ENCODE data around the gene VPS37C.
A peak's percentile ranks its signal among the peaks of the same experiment; 100 is the strongest.

Gene VPS37C

DNA sequence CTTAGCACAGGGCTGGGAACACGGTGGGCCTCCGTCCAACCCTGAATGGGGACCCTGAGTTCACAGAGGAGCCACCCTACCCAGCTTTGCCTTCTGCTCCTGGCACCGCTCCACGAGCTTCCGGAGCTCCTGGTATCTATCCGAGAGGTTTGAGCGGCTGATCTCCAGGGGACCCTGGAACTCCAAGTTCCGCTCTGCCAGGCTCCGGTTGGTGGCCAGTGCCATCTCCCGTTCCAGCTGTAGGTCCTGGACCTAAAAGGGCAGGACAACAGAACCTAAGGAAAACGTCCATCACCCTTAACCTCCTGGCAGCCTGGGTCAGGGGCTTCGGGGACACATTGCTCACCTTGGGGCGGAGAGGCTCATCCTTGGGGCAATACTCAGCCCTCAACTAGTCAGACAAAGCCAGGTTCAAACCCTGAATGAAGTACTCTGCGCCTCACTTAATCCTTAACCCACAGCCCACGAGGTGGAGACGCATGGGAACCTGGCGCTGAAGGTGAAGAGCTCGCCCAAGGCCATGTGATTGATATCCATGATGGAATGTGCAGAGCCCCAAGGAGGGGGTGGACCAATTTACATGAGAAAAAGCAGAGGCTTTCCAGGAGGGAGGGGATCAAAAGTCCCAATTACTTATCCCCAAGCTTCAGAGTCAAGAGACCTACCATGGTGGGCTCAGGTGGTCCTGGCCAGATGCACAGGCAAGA lies 27.1 kb downstream of the VPS37C start:
- H3K4me1 Mint-ChIP-seq = peaks cover 63% of the 10 kb centered on the region
- TF ChIP-seq, protein P1, sequence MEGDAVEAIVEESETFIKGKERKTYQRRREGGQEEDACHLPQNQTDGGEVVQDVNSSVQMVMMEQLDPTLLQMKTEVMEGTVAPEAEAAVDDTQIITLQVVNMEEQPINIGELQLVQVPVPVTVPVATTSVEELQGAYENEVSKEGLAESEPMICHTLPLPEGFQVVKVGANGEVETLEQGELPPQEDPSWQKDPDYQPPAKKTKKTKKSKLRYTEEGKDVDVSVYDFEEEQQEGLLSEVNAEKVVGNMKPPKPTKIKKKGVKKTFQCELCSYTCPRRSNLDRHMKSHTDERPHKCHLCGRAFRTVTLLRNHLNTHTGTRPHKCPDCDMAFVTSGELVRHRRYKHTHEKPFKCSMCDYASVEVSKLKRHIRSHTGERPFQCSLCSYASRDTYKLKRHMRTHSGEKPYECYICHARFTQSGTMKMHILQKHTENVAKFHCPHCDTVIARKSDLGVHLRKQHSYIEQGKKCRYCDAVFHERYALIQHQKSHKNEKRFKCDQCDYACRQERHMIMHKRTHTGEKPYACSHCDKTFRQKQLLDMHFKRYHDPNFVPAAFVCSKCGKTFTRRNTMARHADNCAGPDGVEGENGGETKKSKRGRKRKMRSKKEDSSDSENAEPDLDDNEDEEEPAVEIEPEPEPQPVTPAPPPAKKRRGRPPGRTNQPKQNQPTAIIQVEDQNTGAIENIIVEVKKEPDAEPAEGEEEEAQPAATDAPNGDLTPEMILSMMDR (IDR thresholded peaks at IDR 0.05) = no peak
- peaks cover 25% of the 10 kb centered on the region for H3K36me3 Mint-ChIP-seq (ENCODE audit: low read depth)
- no peaks in the 10 kb centered on the region for H3K9me3 Mint-ChIP-seq
- H3K4me3 Mint-ChIP-seq = no peak overlapping the region
- no peaks in the 10 kb centered on the region for H3K27me3 Mint-ChIP-seq (ENCODE audit: low read depth, poor library complexity)
- H3K27ac Mint-ChIP-seq = no peak overlapping the region
- no peak for DNase-seq

DNA sequence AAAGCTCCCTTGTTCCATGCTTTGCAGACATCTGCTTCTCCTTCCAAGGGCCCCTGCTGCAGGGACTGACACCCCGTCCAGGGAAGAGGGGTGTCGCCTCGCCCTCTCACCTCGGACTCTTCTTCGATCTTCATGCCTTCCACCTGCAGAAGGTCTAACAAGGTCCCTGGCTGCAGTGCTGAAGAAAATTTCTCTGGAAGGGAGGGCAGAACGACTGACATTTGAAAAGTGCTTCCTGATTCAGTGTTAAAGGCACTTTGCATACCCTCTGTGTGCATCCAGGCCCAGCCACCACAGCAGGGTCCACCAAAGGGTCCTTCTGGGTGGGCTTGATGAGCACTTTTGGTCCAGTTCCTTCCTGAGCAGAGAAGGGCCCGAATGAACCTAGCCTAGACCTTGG lies 28.1 kb downstream of the VPS37C start:
- no peak overlapping the region for H3K27ac Mint-ChIP-seq
- H3K27me3 Mint-ChIP-seq (ENCODE audit: low read depth, poor library complexity) = no peaks in the 10 kb centered on the region

DNA sequence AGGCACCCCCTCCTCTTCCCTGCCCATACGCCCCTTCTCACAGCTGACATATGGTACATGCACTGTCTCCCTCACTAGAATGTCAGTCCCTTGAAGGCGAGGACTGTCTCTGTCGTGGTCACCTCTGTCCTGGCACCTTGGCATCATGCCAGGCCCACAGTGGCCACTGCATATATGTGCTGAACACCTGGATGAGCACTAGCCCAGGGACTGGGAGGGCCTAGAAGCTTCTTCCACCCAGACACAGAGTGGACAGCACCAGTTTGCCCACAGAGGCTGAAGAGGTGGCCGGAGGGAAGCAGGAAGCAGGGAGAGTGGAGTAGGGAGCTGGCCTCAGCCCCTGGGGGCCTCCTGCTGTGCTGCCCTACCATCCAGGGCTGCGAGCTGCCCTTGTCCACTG lies 28.6 kb downstream of the VPS37C start:
- TF ChIP-seq, protein P1 (IDR thresholded peaks at IDR 0.05) = no peak
- Mint-ChIP-seq H3K4me1 (peaks cover 59% of the 10 kb centered on the region), H3K9me3 (no peaks in the 10 kb centered on the region), H3K36me3 (ENCODE audit: low read depth) (peaks cover 19% of the 10 kb centered on the region), H3K27ac (peak overlapping the region; percentile 32), H3K4me3 (no peak overlapping the region), H3K27me3 (ENCODE audit: low read depth, poor library complexity) (no peaks in the 10 kb centered on the region)
- DNase-seq = no peak

More for the DNA sequence above, 28.1 kb downstream of the VPS37C start:
- H3K36me3 Mint-ChIP-seq (ENCODE audit: low read depth) = peaks cover 24% of the 10 kb centered on the region
- no peak overlapping the region for H3K4me3 Mint-ChIP-seq
- H3K9me3 Mint-ChIP-seq = no peaks in the 10 kb centered on the region
- peaks cover 60% of the 10 kb centered on the region for H3K4me1 Mint-ChIP-seq
- TF ChIP-seq, protein P1 (IDR thresholded peaks at IDR 0.05) = no peak
- DNase-seq = no peak

DNA sequence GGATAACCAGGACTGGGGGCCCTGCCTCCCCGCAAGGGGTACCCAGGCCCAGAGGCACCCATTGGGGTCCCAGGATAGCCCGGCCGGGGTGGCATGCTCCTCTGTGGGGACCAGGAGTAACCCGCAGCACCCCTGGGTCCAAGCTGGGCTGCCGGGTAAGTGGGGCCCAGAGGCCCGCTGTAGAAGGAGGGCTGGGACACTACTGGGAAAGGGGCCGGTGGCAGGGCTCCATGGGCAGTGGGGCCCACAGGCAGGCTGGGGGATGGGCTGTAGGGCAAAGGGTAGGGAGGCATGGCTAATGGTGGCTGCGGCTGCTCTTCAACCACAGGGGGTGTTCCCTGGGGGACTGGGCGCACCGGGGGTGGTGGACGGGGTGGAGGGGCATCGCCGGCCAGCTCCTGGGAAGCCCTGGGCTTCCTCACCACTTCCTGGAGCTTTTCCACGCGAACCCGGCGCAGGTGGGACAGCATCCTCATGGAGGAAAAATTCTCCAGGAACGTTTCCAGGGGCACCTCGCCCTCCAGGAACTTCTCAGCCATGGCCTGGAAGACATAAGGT lies 29.1 kb downstream of the VPS37C start:
- TF ChIP-seq, protein P1 (IDR thresholded peaks at IDR 0.05) = no peak

DNA sequence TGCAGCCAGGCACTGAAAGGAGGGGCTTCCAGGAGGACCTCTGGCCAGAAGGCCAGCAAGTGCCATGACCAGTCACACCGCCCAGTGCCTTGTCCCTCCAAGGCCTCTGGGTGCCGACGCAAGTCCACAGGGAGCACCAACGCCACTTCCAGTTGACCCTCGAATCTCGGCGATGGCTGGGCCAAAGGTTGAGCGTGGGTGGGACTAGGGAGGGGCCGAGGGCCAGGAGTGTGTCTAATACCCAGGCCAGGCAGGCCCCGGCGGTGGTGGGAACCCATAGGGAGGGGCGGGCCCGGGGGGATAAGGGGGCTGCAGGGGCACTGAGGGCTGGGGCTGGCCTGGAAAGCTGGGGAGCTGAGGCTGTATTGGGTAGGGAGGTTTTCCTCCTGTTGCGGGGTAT lies 29.6 kb downstream of the VPS37C start:
- Mint-ChIP-seq H3K4me3 (no peak overlapping the region), H3K9me3 (no peaks in the 10 kb centered on the region), H3K4me1 (peaks cover 66% of the 10 kb centered on the region), H3K36me3 (ENCODE audit: low read depth) (peaks cover 8% of the 10 kb centered on the region), H3K27ac (no peak overlapping the region), H3K27me3 (ENCODE audit: low read depth, poor library complexity) (no peaks in the 10 kb centered on the region)
- no peak for DNase-seq
- TF ChIP-seq, protein P1 (IDR thresholded peaks at IDR 0.05) = no peak

More for the DNA sequence above, 29.1 kb downstream of the VPS37C start:
- no peak for DNase-seq
- Mint-ChIP-seq H3K9me3 (no peaks in the 10 kb centered on the region), H3K4me3 (no peak overlapping the region), H3K4me1 (peaks cover 61% of the 10 kb centered on the region), H3K27ac (no peak overlapping the region), H3K27me3 (ENCODE audit: low read depth, poor library complexity) (no peaks in the 10 kb centered on the region), H3K36me3 (ENCODE audit: low read depth) (peaks cover 13% of the 10 kb centered on the region)

DNA sequence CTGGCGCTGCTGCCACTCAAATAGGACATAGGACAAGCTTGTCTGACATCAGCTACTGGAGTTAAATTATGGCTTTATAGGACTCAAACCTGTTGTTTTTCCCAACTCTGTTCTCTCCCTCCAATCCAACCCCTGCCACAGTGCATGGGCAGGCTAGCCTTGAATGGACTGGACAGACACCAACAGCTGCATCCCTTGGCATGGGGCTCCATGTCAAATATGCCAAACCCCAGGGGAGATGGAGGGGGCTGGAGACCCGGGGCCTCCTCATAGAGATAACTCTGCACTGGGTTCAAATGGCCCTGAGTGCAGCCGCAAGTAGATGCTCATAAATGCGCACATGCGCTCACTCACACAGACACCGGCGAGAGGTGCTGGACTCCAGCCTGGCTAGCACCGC lies 30.0 kb downstream of the VPS37C start:
- no peak for DNase-seq
- Mint-ChIP-seq H3K4me1 (peaks cover 66% of the 10 kb centered on the region), H3K36me3 (ENCODE audit: low read depth) (peaks cover 5% of the 10 kb centered on the region), H3K9me3 (no peaks in the 10 kb centered on the region), H3K27ac (peak overlapping the region; percentile 51), H3K27me3 (ENCODE audit: low read depth, poor library complexity) (no peaks in the 10 kb centered on the region), H3K4me3 (no peak overlapping the region)
- TF ChIP-seq, protein P1 (IDR thresholded peaks at IDR 0.05) = no peak

Data from nephron progenitor cell (in vitro differentiated cells).